KMS-11 (cell line): ENCODE data around the gene PKIG.
"Not testable (repeated sequence)": the region's sequence is repeated elsewhere in the genome, so short reads cannot be mapped to it uniquely, and the experiment has no call there.

Experiments used
- H2AFZ ChIP-seq: fragments of 200-600 bp; sonication (generic); 2 replicates; pipeline ENCODE4 v1.6.1; 2016; ENCODE audit warnings: antibody characterized with exemption, mixed run types, low read depth
- H3K27ac ChIP-seq: fragments of 200-600 bp; sonication (generic); 2 replicates; pipeline ENCODE4 v1.6.1; 2016; ENCODE audit warnings: mild to moderate bottlenecking, mixed run types
- H3K27me3 ChIP-seq: fragments of 200-600 bp; sonication (generic); 2 replicates; pipeline ENCODE4 v1.6.1; 2017; ENCODE audit warnings: mild to moderate bottlenecking, low read depth, mixed run types, moderate library complexity; ENCODE audit not compliant: insufficient read depth
- H3K36me3 ChIP-seq: fragments of 200-600 bp; sonication (generic); 2 replicates; pipeline ENCODE4 v1.6.1; 2017; ENCODE audit warnings: mild to moderate bottlenecking, mixed run types; ENCODE audit not compliant: insufficient read depth
- H3K4me1 ChIP-seq: fragments of 200-600 bp; sonication (generic); 2 replicates; pipeline ENCODE4 v1.6.1; 2016; ENCODE audit warnings: mild to moderate bottlenecking, low read depth, mixed run types; ENCODE audit not compliant: poor library complexity, severe bottlenecking
- H3K4me2 ChIP-seq: fragments of 200-600 bp; sonication (generic); 2 replicates; pipeline ENCODE4 v1.7.0; 2016; ENCODE audit warnings: mild to moderate bottlenecking, mixed run types
- H3K4me3 ChIP-seq: fragments of 200-600 bp; sonication (generic); IDR thresholded peaks from 2 replicates; pipeline ENCODE4 v1.6.1; 2017; ENCODE audit warnings: low read depth, low read length, mixed read lengths; ENCODE audit not compliant: insufficient read depth
- H3K79me2 ChIP-seq: fragments of 200-600 bp; sonication (generic); 2 replicates; pipeline ENCODE4 v1.6.1; 2016; ENCODE audit warnings: low read depth, mixed run types; ENCODE audit not compliant: insufficient read depth
- H3K9ac ChIP-seq: fragments of 200-600 bp; sonication (generic); 2 replicates; pipeline ENCODE4 v1.6.1; 2016; ENCODE audit warnings: mild to moderate bottlenecking, mixed run types
- H4K20me1 ChIP-seq: fragments of 200-600 bp; sonication (generic); 2 replicates; pipeline ENCODE4 v1.6.1; 2016; ENCODE audit warnings: mild to moderate bottlenecking, mixed run types; ENCODE audit not compliant: insufficient read depth
- TF ChIP-seq, protein P1 (sequence below): fragments of 200-600 bp; sonication (generic); conservative IDR thresholded peaks from 2 replicates; pipeline ENCODE4 v1.6.1; 2017; ENCODE audit warnings: low read depth, mild to moderate bottlenecking, antibody characterized with exemption, low read length, moderate library complexity, mixed read lengths

PKIG gene

DNA sequence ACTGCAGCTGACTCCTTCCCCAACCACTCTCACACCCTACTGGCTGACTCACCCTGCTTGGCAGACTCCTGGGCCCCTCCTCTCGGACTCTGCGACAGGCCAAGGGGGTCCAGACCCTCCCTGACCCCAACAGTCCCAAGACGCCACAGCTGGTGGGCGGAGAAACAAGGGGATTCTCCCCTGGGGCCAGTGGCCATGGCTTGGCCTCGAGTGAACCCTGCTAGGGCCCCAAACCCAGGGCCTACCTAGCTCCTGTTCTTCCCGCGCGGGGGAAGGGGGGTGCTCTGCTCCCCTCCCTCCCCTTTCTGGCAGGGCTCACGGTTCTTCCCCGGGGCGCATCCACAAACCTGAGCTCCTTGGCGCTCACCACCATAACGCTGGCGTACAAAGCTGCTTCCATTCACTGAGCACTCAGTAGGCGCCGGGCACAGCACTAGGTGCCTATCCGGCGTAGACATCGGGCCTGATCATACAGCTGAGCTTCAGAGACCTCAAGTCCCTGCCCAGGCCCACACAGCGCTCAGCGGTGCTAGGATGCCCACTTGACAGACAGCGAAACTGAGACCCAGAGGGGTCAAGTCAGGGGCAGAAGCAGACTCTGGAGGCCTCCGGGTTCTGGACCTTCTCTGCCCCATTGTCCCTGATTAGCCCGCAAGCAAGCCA lies 68.5 kb downstream of the PKIG start:
- Histone ChIP-seq H3K4me2 (peak overlapping the region; percentile 78), H2AFZ (peak overlapping the region; percentile 59; the same call in 1 of the 2 replicates), H3K9ac (peak overlapping the region; percentile 70), H3K27me3 (no peaks in the 10 kb centered on the region), H3K4me3 (peak overlapping the region; percentile 31), H3K79me2 (peaks cover 40% of the 10 kb centered on the region), H4K20me1 (no peaks in the 10 kb centered on the region), H3K27ac (peak overlapping the region; percentile 61), H3K36me3 (no peaks in the 10 kb centered on the region), H3K4me1 (peaks cover 57% of the 10 kb centered on the region)
- TF ChIP-seq, protein P1, sequence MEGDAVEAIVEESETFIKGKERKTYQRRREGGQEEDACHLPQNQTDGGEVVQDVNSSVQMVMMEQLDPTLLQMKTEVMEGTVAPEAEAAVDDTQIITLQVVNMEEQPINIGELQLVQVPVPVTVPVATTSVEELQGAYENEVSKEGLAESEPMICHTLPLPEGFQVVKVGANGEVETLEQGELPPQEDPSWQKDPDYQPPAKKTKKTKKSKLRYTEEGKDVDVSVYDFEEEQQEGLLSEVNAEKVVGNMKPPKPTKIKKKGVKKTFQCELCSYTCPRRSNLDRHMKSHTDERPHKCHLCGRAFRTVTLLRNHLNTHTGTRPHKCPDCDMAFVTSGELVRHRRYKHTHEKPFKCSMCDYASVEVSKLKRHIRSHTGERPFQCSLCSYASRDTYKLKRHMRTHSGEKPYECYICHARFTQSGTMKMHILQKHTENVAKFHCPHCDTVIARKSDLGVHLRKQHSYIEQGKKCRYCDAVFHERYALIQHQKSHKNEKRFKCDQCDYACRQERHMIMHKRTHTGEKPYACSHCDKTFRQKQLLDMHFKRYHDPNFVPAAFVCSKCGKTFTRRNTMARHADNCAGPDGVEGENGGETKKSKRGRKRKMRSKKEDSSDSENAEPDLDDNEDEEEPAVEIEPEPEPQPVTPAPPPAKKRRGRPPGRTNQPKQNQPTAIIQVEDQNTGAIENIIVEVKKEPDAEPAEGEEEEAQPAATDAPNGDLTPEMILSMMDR, result no peak

DNA sequence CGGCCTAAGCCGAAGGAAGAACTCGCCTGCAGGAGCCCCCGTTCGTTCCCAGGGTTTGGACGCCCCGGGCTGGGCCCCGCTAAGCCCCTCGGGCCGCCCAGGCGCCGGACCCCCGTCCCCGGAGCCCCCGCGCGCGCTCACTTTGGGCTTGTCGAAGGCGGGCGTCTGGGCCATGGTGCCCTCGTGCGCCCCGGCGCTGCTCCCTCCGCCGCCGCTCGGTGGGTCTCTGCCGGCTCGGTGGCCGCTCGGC lies 69.0 kb downstream of the PKIG start:
- H3K79me2 ChIP-seq, result peaks cover 40% of the 10 kb centered on the region
- H2AFZ ChIP-seq, result peak overlapping the region; percentile 59
- H3K27ac ChIP-seq, result peak overlapping the region; percentile 61
- H3K4me1 ChIP-seq, result peaks cover 52% of the 10 kb centered on the region
- H3K4me3 ChIP-seq, result peak overlapping the region; percentile 31
- H3K27me3 ChIP-seq, result no peaks in the 10 kb centered on the region
- no peaks in the 10 kb centered on the region for H3K36me3 ChIP-seq
- peak overlapping the region; percentile 70 for H3K9ac ChIP-seq
- TF ChIP-seq, protein P1, result no peak
- peak overlapping the region; percentile 78 for H3K4me2 ChIP-seq
- H4K20me1 ChIP-seq, result no peaks in the 10 kb centered on the region

DNA sequence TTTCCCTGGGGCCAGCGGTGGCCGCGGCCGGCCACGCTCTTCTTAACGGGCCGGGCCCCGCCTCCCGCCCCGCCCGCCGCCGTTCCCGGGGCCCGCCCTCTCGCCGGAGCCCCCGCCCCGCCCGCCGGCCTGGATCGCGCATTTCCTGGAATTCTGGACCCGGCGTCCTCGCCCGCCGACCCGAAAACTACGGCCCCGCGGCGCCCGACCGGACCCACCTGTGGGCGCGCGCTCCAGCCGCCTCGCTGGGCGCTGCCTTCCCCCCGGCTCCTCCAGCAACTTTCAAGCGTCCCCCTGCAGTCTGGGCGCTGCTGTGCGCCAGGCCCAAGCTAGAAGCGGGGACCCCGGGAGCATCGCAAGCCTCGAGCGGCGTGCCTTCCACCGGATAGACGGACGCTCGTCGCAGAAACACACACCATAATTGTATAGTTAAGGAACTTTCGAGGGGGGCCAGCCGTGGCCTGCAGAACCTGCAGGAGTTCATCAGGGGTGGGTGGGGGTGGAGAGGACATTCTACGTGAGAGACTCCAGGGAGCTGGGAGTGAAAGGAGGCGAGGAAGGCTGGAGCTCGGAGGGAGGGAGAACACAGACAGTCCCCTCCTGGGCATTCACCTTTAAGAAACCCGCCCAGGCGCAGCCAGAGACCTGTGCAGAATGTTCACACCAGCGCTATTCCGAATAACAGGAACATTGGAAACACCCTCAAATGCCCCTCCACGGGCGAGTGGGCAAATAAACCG lies 69.5 kb downstream of the PKIG start, which contains the start of gene ADA:
Gene ADA (minus strand): TSS at position 16 of the 740 bp plus-strand sequence. CDS start 92 bp downstream, outside the sequence.
- Histone ChIP-seq H3K79me2 (peaks cover 40% of the 10 kb centered on the region), H3K27me3 (no peaks in the 10 kb centered on the region), H3K4me2 (peak within 1 kb of the TSS; percentile 78), H3K27ac (peak within 1 kb of the TSS; percentile 61), H3K9ac (peak within 1 kb of the TSS; percentile 70), H3K4me1 (peaks cover 48% of the 10 kb centered on the region), H2AFZ (peak within 1 kb of the TSS; percentile 59), H4K20me1 (no peaks in the 10 kb centered on the region), H3K4me3 (peak within 1 kb of the TSS; percentile 31), H3K36me3 (no peaks in the 10 kb centered on the region)
- TF ChIP-seq, protein P1, result no peak

DNA sequence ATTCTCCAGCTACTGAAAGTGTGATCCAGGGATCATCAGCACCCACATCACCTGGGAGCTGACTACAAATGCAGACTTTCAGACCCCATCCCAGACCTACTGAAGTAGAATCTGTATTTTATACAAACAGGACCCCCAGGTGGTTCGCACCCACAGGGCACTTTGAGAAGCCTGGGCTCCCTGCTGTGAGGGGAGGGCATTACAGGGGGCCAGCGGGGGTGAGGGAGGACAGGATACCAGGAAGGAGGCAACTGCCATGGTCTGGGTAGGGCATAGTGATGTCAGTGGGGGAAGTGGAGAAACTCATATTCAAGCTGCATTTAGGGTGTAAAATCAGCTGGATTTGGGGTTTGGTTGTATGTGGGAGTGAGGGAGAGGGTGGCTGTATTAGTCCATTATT lies 71.2 kb downstream of the PKIG start:
- Histone ChIP-seq H4K20me1 (no peaks in the 10 kb centered on the region), H2AFZ (no peak overlapping the region), H3K4me2 (no peak overlapping the region; the same call in 1 of the 2 replicates), H3K79me2 (peaks cover 29% of the 10 kb centered on the region), H3K4me1 (peaks cover 31% of the 10 kb centered on the region), H3K27ac (no peak overlapping the region), H3K36me3 (no peaks in the 10 kb centered on the region), H3K9ac (no peak overlapping the region), H3K4me3 (no peak overlapping the region), H3K27me3 (no peaks in the 10 kb centered on the region)
- TF ChIP-seq, protein P1, result no peak

DNA sequence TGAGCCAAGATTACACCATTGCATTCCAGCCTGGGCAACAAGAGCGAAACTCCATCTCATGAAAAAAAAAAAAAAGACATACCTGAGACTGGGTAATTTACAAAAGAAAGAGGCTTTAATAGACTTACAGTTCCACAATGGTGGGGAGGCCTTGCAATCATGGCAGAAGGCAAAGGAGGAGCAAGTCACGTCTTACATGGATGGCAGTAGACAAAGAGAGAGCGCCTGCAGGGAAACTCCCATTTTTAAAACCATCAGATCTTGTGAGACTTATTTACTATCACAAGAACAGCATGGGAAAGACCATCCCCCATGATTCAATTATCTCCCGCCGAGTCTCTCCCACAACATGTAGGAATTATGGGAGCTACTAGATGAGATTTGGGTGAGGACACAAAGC lies 71.8 kb downstream of the PKIG start:
- not testable (repeated sequence) for H3K4me3 ChIP-seq, H2AFZ ChIP-seq, H3K27ac ChIP-seq, H3K9ac ChIP-seq, H3K27me3 ChIP-seq, H3K36me3 ChIP-seq, H3K4me2 ChIP-seq, H4K20me1 ChIP-seq
- H3K4me1 ChIP-seq, result peaks cover 24% of the 10 kb centered on the region
- H3K79me2 ChIP-seq, result peaks cover 22% of the 10 kb centered on the region
